ENCODE measurements around the gene STK11.

DNA sequence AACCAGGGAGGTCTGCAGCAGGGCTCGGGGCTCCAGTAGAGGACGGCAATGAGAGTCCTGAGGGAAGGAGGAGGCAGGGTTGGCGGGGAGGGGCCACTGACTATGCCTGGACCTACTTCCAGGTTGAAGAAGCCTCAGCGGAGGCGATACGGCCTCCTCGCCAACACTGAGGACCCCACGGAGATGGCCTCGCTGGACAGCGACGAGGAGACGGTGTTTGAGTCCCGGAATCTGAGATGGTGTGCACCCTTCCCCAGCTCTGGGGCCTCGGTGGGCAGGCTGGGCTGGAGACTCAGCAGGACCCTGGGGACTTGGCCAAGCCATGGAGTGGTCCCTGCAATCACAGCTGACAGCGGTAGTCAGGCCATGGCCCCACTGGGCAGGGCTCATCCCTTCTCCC is 71.5 kb downstream of the STK11 start:
- TF ChIP-seq, protein P1, sequence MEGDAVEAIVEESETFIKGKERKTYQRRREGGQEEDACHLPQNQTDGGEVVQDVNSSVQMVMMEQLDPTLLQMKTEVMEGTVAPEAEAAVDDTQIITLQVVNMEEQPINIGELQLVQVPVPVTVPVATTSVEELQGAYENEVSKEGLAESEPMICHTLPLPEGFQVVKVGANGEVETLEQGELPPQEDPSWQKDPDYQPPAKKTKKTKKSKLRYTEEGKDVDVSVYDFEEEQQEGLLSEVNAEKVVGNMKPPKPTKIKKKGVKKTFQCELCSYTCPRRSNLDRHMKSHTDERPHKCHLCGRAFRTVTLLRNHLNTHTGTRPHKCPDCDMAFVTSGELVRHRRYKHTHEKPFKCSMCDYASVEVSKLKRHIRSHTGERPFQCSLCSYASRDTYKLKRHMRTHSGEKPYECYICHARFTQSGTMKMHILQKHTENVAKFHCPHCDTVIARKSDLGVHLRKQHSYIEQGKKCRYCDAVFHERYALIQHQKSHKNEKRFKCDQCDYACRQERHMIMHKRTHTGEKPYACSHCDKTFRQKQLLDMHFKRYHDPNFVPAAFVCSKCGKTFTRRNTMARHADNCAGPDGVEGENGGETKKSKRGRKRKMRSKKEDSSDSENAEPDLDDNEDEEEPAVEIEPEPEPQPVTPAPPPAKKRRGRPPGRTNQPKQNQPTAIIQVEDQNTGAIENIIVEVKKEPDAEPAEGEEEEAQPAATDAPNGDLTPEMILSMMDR (conservative IDR thresholded peaks at IDR 0.05; ENCODE audit: low read length), result no peak
- TF ChIP-seq EZH2phosphoT487 (IDR thresholded peaks at IDR 0.05; ENCODE audit: borderline replicate concordance, low read depth, low read length), result no peak
